Stimulated activated CD8-positive, alpha-beta memory T cell treated with anti-CD3 and anti-CD28 coated beads, Interleukin-7, amount 100 ng/mL, for 4 hours (primary cell): ENCODE data around the gene NOCT.
A peak's percentile ranks its signal among the peaks of the same experiment; 100 is the strongest.
"Not testable (repeated sequence)": the region's sequence is repeated elsewhere in the genome, so short reads cannot be mapped to it uniquely, and the experiment has no call there.

ENCODE experiments used
- DNase-seq, 2 donors: peaks; one replicate each; pipeline ENCODE4 v3.0.0-alpha.2; 2020; ENCODE audit warnings: low read depth in 2 of 2

Gene NOCT

DNA sequence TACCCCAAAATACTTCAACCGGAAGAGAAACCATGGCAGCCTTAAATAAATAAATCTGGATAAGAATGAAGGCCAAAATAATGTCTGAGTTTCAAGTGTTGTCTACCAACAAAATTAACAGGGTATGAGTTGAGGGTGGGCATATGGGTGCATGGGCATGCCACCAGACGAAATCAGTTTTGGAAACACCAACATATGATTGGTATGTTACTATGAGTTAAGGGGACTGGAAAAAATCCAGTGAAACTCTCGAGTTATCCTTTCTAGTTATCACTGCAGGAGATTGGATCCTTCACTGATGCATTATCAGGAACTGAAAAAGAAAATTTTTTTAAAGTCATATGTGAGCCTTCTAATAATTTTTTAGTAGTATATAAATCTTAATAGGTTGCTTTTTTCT is 32.4 kb downstream of the NOCT start:
- no peak for DNase-seq

DNA sequence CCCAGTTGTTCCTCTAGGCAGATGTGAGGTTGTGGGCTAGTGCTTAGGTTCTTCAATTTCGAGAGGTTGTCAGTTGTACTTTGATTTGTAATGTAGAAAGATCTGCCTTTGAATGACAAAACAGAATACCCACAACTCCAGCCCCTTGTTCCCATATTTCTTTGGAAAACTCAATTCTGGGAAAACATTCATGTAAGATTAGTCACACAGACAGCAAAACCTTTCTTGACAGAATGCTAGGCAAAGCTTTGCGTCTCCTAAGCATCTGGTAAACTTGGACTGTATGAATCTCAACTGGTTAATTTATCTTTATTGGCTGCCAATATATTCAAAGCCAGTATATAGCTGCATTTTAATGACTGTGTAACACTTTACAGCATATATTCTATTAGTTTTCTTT is 34.9 kb downstream of the NOCT start:
- no peak for DNase-seq

DNA sequence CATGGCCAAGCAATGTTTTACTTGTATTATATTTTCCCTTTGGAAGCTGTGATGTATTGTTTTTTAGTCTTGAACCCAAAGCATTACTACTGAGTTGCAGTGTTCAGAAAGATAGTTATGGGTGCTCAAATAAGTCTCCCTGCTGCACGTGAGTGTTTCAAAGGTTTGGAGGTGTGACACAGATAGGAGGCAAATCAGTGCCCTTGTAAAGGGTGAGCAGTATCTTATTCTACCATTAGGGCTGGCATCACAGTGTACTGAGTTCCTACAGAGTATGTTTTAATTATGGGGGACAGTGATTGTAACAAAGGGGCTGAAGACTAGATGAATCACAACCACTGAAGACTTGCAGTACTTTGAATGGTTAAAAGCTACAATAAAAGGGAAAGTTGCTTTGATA is 38.3 kb downstream of the NOCT start:
- no peak for DNase-seq

DNA sequence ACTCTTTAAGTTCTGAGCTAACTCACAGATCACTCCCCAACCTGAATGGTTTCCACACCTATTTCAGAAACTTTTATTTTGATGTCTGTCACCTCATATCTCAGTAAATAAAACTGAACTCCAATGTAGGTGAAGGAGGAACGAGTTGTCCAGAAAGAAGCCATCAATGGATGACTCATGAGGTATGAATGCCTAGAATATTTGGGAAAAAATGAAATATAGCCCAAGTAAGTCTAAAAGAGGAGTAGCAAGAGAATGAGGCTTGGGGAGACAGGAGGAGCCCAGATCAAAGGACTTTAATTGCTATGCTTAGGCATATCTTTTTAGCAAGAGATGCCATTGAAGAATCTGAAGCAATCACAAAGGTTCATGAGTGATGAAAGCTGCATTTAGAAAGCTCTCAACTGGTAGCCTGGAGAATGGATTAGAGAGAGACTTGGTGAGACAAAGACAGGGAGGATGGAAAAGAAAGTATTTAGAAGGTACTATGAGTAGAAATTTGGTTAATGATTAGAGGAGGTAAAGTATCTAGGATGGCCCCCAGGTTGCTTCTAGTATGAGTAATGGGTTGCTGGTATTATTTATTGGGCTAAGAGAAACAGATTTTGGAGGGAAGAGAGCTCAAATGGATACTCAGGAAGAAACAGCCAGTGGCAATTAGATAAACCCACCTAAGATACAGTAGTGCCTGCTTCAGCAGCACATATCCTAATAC is 39.4 kb downstream of the NOCT start:
- DNase-seq: no peak

DNA sequence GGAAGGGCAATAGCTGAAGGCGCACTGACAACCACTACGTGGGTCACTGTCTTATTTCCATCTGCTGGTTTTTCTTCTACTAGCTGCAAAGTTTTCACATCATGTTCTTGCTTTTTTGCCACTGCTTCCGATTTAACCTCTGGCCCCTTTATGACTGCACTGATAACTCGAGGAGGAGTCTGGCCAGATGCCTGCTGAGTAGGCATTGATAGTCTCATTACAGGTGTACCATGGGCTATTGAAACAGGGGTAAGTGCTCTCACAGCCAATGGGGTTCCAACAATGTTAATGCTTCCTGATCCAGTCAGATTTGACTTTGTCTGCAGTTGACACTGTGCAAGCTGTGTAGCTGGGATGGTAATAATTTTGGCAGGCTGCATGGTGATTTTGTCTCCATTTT is 43.4 kb downstream of the NOCT start:
- not testable (repeated sequence) for DNase-seq

DNA sequence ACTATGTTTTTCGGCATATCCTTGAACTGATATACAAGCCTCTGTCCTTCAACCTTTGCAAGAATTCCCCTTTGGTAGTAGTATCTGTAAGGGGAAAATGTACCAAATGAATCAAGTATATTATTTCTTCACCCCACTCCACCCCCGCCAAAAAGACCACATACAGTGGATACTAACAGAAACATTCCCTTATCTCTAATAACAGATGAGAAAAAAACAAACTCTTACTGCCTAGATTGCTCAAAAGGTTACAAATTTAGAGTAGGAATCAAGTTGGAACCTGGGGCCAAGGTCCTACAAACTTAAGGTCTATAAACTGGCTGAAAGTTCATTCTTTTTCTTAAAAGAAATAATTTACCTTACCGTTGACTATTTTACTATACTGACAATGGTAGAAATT is 45.0 kb downstream of the NOCT start:
- no peak for DNase-seq

DNA sequence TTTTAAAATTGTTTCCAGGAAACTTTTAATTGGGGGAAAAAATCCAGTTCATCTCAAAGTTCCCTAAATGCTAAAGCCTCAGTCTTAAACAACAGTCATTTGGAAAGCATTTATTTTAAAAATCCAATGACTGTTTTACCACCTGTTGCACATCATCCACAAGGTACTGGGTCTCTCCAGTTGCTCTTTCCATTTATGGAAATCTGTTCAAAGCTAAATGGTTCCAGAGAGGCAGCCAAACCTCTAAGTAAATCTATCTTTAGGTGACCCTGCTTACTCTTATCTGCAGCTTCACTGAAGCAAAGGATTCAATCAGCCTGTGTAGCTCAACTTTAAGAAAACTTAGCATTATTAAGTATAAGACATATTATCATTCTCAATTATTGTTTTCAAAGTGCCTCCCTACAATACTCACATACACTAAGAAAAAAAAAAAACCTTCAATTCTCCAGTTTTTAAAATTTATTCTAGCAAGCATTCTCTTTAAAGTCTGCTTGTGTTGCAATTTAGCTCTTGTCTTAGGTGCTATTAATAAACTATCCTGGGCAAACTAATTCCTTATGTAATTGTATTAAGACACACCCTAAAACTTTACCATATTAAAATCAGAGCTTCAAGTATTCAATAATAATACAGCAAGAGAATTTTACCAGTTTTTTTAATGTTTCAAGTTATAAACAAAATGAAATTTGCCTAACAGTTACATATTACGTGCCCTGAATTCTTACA is 60.6 kb downstream of the NOCT start:
- no peak for DNase-seq

DNA sequence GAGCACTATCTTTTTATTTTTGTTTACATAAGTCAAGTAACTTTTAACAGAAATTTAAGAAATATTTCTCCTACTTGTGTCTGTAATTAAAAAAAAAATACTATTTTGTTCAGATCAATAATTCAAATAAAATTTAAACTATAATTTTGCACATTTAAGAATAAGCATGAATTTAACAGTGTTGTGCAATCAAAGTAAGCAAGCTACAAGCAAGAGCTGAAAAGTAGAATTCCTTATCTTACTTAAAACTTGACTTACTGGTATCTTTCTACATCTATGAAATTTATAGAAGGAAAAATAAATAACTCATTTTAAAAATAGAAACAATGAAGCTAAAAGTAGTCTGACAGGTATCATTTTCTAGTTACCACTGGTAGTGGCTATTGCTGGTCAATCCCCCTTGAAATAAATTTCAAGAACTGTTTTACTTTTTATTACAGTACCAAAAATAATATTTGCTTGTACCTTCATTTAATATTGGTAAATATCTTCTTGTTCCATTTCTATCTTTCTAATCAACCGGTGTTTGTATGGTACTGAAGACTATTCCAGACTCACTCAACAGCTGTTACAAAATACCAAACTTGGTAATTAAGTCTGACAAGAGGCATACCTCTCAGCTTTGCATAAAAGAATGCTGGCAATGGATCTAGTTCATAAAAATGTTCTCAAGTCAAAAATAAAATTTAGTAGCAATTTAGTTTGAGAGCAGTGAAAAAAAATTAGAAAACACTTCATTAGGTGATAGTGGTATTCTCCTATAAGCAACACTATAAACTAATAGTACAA is 62.2 kb downstream of the NOCT start:
- DNase-seq: no peak

DNA sequence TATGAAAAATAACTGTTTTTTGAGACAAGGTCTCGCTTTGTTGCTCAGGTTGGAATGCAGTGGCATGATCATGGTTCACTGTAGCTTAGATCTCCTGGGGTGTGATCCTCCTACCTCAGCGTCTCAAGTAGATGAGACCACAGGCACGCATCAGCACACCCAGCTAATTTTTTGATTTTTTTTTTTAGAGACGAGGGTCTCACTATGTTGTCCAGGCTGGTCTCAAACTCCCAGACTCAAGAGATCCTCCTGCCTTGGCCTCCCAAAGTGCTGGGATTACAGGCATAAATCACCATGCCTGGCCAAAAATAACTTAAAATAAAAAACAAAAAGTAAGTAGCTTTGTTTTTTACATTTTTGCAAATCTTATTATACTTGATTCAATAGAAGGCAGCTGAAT is 63.3 kb downstream of the NOCT start:
- no peak for DNase-seq

DNA sequence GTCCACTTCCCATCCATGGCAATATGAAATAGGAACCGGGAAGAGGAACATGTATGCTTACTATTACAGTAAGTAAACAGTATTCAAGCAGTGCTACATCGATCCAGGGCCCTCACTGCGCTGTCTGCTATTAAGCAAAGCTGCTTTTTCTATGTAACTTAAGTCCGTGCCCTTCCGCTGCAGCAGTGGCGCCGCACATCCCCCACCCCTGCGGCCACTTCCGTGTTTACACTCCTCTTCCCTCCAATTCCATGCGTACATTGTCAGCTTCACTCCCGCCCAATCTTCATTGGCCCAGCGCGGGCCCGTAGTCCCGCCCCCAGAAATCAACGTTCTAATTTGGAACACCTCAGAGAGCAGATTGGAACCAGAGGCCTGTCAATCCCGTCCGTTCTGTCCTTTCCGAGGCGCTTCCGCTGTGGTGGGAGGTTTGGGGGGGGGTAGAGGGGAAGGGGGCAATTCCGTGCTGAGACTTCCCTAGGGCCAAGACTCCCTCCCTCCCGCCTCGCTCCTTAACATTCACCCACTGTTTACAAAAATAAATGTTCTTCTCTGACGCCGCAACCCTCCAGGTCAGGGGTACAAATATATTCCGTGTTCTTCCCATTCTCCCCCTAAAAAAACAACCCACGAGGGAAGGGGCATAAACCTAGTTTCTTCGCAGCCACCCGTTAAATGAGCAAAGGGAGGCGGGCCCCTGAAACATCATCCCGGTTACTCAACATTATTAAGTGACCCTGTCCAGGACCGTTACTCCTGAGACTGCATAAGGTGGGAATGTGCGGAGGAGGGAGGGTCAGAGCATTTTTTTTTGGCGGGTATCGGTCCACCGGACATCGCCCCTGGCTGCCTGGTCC is 67.4 kb downstream of the NOCT start:
- DNase-seq: peak; percentile 83

DNA sequence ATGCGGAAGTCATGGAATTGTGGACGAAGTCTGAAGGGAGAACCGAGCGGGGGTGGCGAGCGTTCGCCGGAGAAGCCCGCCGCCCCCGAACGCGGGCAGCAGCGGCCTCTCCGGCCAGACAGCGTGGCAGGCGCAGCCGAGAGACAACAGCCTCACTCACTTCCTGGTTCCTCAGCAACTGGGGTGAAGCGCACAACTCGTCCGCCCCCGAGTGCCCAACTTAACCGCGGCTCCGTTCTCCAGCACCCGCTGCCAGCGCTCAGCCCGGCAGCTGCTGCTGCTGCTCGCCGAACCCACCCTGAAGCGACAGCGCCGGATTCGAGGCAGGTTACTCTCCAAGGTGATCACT is 68.0 kb downstream of the NOCT start:
- DNase-seq: peak; percentile 36 to 62

DNA sequence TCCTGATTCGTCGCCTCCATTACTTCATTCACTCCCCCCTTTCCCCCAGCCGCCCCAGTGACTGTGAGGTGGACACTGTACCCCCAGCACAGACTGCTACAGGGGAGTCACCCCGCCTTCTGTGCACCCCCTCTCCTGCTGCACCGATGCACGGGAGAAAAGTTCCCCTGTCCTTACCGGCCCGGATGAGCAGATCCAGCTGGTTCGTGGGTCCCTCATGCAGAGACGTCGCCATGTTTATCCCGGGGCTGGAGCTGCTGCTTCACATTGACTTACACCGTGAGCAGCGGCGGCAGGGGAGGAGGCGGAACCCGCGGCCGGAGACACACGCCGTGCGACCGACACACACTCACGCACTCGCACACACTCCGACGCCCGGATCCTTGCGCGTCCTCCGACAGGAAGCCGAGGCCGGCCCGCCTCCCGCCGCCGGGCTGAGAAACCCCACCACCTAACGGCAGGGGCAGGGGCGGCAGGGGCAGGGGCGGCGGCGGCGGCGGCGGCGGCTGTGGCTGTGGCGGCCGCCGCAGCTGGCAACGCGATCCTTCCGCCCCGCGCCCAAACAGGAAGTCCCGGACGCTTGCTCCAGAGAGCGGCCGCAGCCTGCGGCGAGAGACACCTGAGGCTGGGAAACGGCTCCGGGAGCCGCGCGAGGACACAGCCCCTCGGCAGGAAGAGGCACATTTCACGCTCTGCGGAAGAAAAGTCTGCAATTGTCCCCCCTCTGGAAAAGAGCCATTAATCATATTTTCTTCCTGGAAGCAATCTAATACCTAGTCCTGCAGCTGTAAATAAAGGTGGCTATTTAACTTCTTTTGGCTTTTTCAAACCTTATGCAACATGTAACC is 68.6 kb downstream of the NOCT start:
- DNase-seq: peak; percentile 58 to 73

DNA sequence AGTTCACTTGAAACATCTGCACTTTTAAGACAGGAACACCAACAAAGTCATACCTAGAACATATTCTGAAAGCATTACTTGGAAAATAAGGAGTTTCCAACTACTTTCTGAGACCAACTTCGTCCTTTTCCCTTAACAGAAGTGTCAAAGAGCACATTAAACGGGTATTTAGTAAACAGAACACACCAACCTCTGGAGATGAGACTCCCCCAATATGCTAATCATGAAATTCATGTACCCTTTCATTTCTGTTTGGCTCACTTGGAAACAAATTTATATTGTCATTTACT is 69.2 kb downstream of the NOCT start:
- no peak for DNase-seq

DNA sequence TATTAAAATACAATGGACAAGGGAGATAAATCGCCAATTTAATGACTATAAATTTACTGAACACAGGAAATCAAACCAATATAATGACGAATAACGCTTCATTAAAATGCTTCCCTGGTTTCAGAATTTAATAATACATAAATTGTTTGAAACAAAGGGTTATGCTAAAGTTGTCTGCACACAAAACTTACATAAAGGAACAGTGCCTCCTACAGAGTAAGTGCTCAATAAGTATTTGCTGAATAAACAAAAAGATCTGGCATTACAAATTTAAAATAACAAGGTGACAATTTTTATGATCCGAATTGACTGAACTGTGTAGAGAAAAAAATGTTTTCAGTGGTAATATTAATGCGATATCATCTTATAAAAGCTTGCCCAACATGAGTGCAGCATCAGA is 69.6 kb downstream of the NOCT start:
- DNase-seq: no peak

DNA sequence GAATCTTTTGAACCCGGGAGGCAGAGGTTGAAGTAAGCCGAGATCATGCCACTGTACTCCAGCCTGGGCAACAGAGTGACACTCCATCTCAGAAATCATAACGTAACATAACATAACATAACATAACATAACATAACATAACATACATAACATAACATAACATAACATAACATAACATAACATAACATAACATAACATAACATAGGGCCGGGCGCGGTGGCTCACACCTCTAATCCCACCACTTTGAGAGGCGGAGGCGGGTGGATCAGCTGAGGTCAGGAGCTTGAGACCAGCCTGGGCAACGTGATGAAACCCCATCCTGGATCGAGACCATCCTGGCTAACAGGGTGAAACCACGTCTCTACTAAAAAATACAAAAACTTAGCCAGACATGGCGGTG is 76.7 kb downstream of the NOCT start:
- DNase-seq: no peak
